Liver (tissue), 3 donors: ENCODE results near the gene PNLIPRP1.

Source experiments
- CTCF ChIP-seq: fragments of 150-350 bp; IDR thresholded peaks from 2 replicates; pipeline ENCODE4 v1.5.1; 2017; ENCODE audit warnings: improper control_type of control experiment, low read depth, low read length; ENCODE audit not compliant: missing input control
- GABPA ChIP-seq, 2 donors: IDR thresholded peaks in 1 of 2; conservative IDR thresholded peaks in 1 of 2; 2 replicates each; pipeline ENCODE4 v1.6.1; 2016; ENCODE audit warnings: antibody characterized with exemption in 2 of 2, mild to moderate bottlenecking in 1 of 2, moderate library complexity in 1 of 2
- HNF4G ChIP-seq: IDR thresholded peaks from 2 replicates; pipeline ENCODE4 v1.6.1; 2016; ENCODE audit warnings: antibody characterized with exemption
- JUND ChIP-seq, 2 donors: IDR thresholded peaks; 2 replicates each; pipeline ENCODE4 v1.6.1; 2016; ENCODE audit warnings: antibody characterized with exemption in 2 of 2
- TAF1 ChIP-seq: conservative IDR thresholded peaks from 2 replicates; pipeline ENCODE4 v1.6.1; 2016; ENCODE audit warnings: antibody characterized with exemption, mild to moderate bottlenecking
- ZBTB33 ChIP-seq: IDR thresholded peaks from 2 replicates; pipeline ENCODE4 v1.6.1; 2016; ENCODE audit warnings: antibody characterized with exemption
- donor health status: healthy.
- donor health status: healthy.

- TF ChIP-seq JUND (IDR thresholded peaks at IDR 0.05): no peak
- no peak for TF ChIP-seq CTCF
- TF ChIP-seq ZBTB33: no peak
- TF ChIP-seq GABPA (IDR thresholded peaks at IDR 0.05 in 1 of 2, conservative IDR thresholded peaks at IDR 0.05 in 1 of 2): no peak
- TF ChIP-seq HNF4G: no peak
- TF ChIP-seq TAF1: no peak
These were observed 41.1 kb downstream of the PNLIPRP1 start for GRCh38 chr10:116631871-116632295.
